Left ventricle myocardium inferior (tissue), 1 donor: ENCODE data around the gene OXER1. TPM values are rescaled to one million over a fixed set of nuclear protein-coding genes. Genes with fewer than 3 reads are reported as not detected.

Source experiments
- DNase-seq: peaks from one replicate; pipeline ENCODE4 v3.0.0-alpha.2; 2020
- H3K27ac ChIP-seq: fragments of 200-600 bp; replicated peaks from 2 replicates; pipeline ENCODE4 v1.8.0; 2021
- H3K27me3 ChIP-seq: fragments of 200-600 bp; 2 replicates; pipeline ENCODE4 v1.8.0; 2021; ENCODE audit warnings: low read depth
- H3K36me3 ChIP-seq: fragments of 200-600 bp; 2 replicates; pipeline ENCODE4 v1.8.0; 2021
- H3K4me1 ChIP-seq: fragments of 200-600 bp; 2 replicates; pipeline ENCODE4 v1.8.0; 2021
- H3K4me3 ChIP-seq: fragments of 200-600 bp; 2 replicates; pipeline ENCODE4 v1.8.0; 2021; ENCODE audit warnings: mild to moderate bottlenecking, moderate library complexity
- H3K9me3 ChIP-seq: fragments of 200-600 bp; replicated peaks from 2 replicates; pipeline ENCODE4 v1.8.0; 2021
- CTCF ChIP-seq: fragments of 200-600 bp; IDR thresholded peaks from 2 replicates; pipeline ENCODE4 v1.8.0; 2021; ENCODE audit warnings: antibody characterized with exemption, mild to moderate bottlenecking, borderline replicate concordance
- intact Hi-C: fragments of 100-400 bp; cut with micrococcal nuclease; formaldehyde crosslinking; loops from one replicate; pipeline ENCODE4 v1.11.0; 2022
- total RNA-seq: library from RNA; stranded (reverse); fragmentation: NEBNext Ultra II Directional; extraction: Animal tissue kit (Norgen Biotek cat#: 25700); gene quantifications from one replicate; pipeline ENCODE4 v1.2.1, GENCODE V29; 2021
- donor health status: DM: no; HTN: yes; CAD: no; lungs with severe emphysema.

OXER1 gene
- total RNA-seq, 1 donor from 2014 or later: 0.36 TPM

- Histone ChIP-seq H3K36me3 (no peaks in the 10 kb centered on the region), H3K27me3 (peaks cover 57% of the 10 kb centered on the region), H3K27ac (no peak overlapping the region), H3K9me3 (no peaks in the 10 kb centered on the region), H3K4me3 (no peak overlapping the region), H3K4me1 (peaks cover 33% of the 10 kb centered on the region)
- intact Hi-C loops: no loop called here
- DNase-seq: no peak
- TF ChIP-seq CTCF: no peak
These were observed 24.9 kb upstream of the OXER1 start for GRCh38 chr2:42788882-42789281.

GRCh38 chr2:42788478-42788793 is 24.5 kb upstream of the OXER1 start:
- Histone ChIP-seq H3K36me3 (no peaks in the 10 kb centered on the region), H3K27me3 (peaks cover 57% of the 10 kb centered on the region), H3K4me3 (no peak overlapping the region), H3K9me3 (no peaks in the 10 kb centered on the region), H3K4me1 (peaks cover 28% of the 10 kb centered on the region), H3K27ac (no peak overlapping the region)
- TF ChIP-seq CTCF: no peak
- no peak for DNase-seq
- intact Hi-C loops: no loop called here

- no peak for TF ChIP-seq CTCF
- peaks cover 23% of the 10 kb centered on the region for H3K4me1 ChIP-seq
These were observed 24.0 kb upstream of the OXER1 start for GRCh38 chr2:42787788-42788477.

GRCh38 chr2:42787424-42787787 is 23.5 kb upstream of the OXER1 start:
- TF ChIP-seq CTCF: no peak
- no peak overlapping the region for H3K27ac ChIP-seq
- peaks cover 18% of the 10 kb centered on the region for H3K4me1 ChIP-seq
- no peaks in the 10 kb centered on the region for H3K9me3 ChIP-seq
- peaks cover 2% of the 10 kb centered on the region for H3K36me3 ChIP-seq
- H3K27me3 ChIP-seq: peaks cover 47% of the 10 kb centered on the region
- no peak overlapping the region for H3K4me3 ChIP-seq
- intact Hi-C loops: no loop called here
- no peak for DNase-seq

More at GRCh38 chr2:42787788-42788477, 24.0 kb upstream of the OXER1 start:
- intact Hi-C loops: no loop called here
- no peak for DNase-seq
- H3K27ac ChIP-seq: no peak overlapping the region
- peaks cover 52% of the 10 kb centered on the region for H3K27me3 ChIP-seq
- H3K36me3 ChIP-seq: no peaks in the 10 kb centered on the region
- no peaks in the 10 kb centered on the region for H3K9me3 ChIP-seq
- no peak overlapping the region for H3K4me3 ChIP-seq

- DNase-seq: no peak
- Histone ChIP-seq H3K27ac (no peak overlapping the region), H3K9me3 (no peaks in the 10 kb centered on the region), H3K36me3 (peaks cover 4% of the 10 kb centered on the region), H3K4me1 (peaks cover 16% of the 10 kb centered on the region), H3K27me3 (peaks cover 41% of the 10 kb centered on the region), H3K4me3 (no peak overlapping the region)
- intact Hi-C loops: no loop called here
- no peak for TF ChIP-seq CTCF
These were observed 22.8 kb upstream of the OXER1 start for GRCh38 chr2:42786561-42787345.
